ENCODE measurements around the gene RAP1GAP. TPM values are rescaled to one million over a fixed set of nuclear protein-coding genes. Genes with fewer than 3 reads are reported as not detected.

The RAP1GAP gene
- total RNA-seq, 2 experiments from 2014 or later, result not detected

DNA sequence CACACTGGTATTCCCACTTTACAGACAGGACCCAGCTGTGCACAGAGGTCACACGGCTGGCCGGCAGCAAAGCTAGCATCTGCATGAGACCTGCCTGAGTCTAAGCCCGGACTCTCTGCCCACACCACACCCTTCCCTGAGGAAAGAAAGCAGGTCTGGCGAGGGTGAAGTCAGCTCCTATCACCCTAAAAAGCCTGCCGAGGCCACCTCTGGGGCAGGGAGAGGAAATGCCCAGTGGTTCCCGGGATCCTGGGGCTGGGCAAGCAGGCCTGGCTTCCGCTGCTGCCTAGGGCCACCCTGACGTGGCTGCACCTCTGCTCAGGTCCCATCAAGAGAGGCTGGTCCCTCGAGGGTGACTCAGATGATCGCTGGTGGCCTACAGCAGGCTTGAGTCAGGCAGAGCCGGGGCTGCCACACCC is 42.2 kb downstream of the RAP1GAP start:
- BruUV-seq (replicated peaks), result no TSS peak
- H3K4me3 ChIP-seq (ENCODE audit: low read depth, low read length, poor library complexity, severe bottlenecking), result no peak overlapping the region
- no peak overlapping the region for H3K27ac ChIP-seq (ENCODE audit: low read depth, low read length, poor library complexity, severe bottlenecking)
- no peaks in the 10 kb centered on the region for H3K4me1 ChIP-seq (ENCODE audit: insufficient read depth, low read length, poor library complexity, severe bottlenecking)
- ChIA-PET POLR2A (no interaction called here), CTCF (ENCODE audit: unreplicated experiment) (no interaction called here)
- H2AFZ ChIP-seq (ENCODE audit: low read length), result no peak overlapping the region
- TF ChIP-seq, protein P1, sequence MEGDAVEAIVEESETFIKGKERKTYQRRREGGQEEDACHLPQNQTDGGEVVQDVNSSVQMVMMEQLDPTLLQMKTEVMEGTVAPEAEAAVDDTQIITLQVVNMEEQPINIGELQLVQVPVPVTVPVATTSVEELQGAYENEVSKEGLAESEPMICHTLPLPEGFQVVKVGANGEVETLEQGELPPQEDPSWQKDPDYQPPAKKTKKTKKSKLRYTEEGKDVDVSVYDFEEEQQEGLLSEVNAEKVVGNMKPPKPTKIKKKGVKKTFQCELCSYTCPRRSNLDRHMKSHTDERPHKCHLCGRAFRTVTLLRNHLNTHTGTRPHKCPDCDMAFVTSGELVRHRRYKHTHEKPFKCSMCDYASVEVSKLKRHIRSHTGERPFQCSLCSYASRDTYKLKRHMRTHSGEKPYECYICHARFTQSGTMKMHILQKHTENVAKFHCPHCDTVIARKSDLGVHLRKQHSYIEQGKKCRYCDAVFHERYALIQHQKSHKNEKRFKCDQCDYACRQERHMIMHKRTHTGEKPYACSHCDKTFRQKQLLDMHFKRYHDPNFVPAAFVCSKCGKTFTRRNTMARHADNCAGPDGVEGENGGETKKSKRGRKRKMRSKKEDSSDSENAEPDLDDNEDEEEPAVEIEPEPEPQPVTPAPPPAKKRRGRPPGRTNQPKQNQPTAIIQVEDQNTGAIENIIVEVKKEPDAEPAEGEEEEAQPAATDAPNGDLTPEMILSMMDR (conservative IDR thresholded peaks at IDR 0.05; ENCODE audit: low read length), result no peak
- no peak for TF ChIP-seq EZH2phosphoT487 (IDR thresholded peaks at IDR 0.05; ENCODE audit: borderline replicate concordance, low read depth, low read length)
- no peaks in the 10 kb centered on the region for H3K79me2 ChIP-seq (ENCODE audit: insufficient read depth, low read depth, low read length)
- no peak for DNase-seq (ENCODE audit: low spot score)
- no peaks in the 10 kb centered on the region for H3K9me2 ChIP-seq (ENCODE audit: insufficient read depth, low read length)
- intact Hi-C loops (cut with micrococcal nuclease; ENCODE audit: unreplicated experiment), result no loop called here
- no peak overlapping the region for H3K4me2 ChIP-seq (ENCODE audit: low read length)
- H3K36me3 ChIP-seq (ENCODE audit: insufficient read depth, low read length), result no peaks in the 10 kb centered on the region
- H3K9me3 ChIP-seq (ENCODE audit: low read length), result no peaks in the 10 kb centered on the region
- H4K20me1 ChIP-seq (ENCODE audit: insufficient read depth, low read length), result no peaks in the 10 kb centered on the region

DNA sequence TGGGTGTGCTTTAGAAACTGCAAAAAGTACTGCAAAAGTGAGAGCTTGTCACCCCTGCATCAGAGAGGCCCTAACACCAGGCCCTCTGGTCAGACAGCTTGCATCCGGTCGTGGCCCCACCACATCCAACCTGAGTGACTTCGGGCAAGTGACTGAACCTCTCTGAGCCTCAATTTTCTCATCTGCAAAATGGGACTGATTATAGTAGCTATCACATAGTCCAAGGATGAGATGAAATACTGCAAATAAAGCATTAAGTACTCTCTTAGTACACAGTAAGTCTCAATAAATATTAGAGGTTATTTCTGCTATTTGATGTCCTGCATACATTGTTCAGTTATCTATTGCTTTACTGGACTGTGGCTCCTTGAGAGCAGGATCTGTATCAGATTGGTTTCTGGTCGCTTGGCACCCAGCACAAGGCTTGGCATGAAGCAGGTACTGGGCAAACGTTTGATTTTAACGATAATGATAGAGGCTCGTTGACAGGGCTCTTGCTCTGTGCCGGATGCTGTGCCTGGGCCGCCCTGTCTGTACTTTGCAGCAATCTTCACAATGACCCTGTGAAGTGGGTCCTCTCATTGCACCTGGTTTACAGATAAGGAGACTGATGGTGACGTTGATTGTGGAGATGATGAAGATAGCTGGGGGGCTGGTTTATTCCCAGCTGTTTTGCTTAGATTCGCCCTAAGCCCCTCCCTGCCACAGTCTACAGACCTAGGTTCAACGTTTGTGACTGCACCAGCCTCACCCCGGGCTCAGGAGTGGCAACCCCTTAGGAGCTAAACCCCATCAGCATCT is 43.6 kb downstream of the RAP1GAP start:
- no peaks in the 10 kb centered on the region for H3K9me2 ChIP-seq (ENCODE audit: insufficient read depth, low read length)
- H3K27ac ChIP-seq (ENCODE audit: low read depth, low read length, poor library complexity, severe bottlenecking), result no peak overlapping the region
- BruUV-seq (replicated peaks), result no TSS peak
- no peak for DNase-seq (ENCODE audit: low spot score)
- no peak overlapping the region for H2AFZ ChIP-seq (ENCODE audit: low read length)
- H3K36me3 ChIP-seq (ENCODE audit: insufficient read depth, low read length), result no peaks in the 10 kb centered on the region
- TF ChIP-seq EZH2phosphoT487 (IDR thresholded peaks at IDR 0.05; ENCODE audit: borderline replicate concordance, low read depth, low read length), result no peak
- TF ChIP-seq, protein P1 (conservative IDR thresholded peaks at IDR 0.05; ENCODE audit: low read length), result no peak
- intact Hi-C loops (cut with micrococcal nuclease; ENCODE audit: unreplicated experiment), result no loop called here
- no peaks in the 10 kb centered on the region for H3K4me1 ChIP-seq (ENCODE audit: insufficient read depth, low read length, poor library complexity, severe bottlenecking)
- H3K4me3 ChIP-seq (ENCODE audit: low read depth, low read length, poor library complexity, severe bottlenecking), result no peak overlapping the region
- no peak overlapping the region for H3K4me2 ChIP-seq (ENCODE audit: low read length)
- ChIA-PET POLR2A (interaction anchor here (1.1 kb wide), 1 partner anchor 13 kb away, joined by 3 read pairs; no protein-coding TSS in a partner anchor), CTCF (ENCODE audit: unreplicated experiment) (no interaction called here)
- no peaks in the 10 kb centered on the region for H3K79me2 ChIP-seq (ENCODE audit: insufficient read depth, low read depth, low read length)
- no peaks in the 10 kb centered on the region for H4K20me1 ChIP-seq (ENCODE audit: insufficient read depth, low read length)
- H3K9me3 ChIP-seq (ENCODE audit: low read length), result no peaks in the 10 kb centered on the region
